HCT116 (cell line): ENCODE data around the gene TBK1. TPM values are rescaled to one million over a fixed set of nuclear protein-coding genes. Genes with fewer than 3 reads are reported as not detected.

Experiments used
- ATAC-seq: fragments of 200-7000 bp; cut with Tn5 transposase; 2 replicates; pipeline ENCODE4 v1.9.1; 2020; ENCODE audit warnings: mild to moderate bottlenecking, moderate library complexity
- BruUV-seq: library from RNA; stranded (reverse); fragments of 400-500 nt; replicated peaks from 2 replicates; lab custom pipeline; 2021; lab: Mats Ljungman, UMichigan
- CTCF ChIA-PET: fragments of 300-600 bp; sonication (Branson Sonifier 250); formaldehyde crosslinking; loops from one replicate; lab custom pipeline; 2021; ENCODE audit warnings: antibody characterized with exemption; lab: Charles Lee
- POLR2A ChIA-PET: fragments of 300-600, 350-600 bp; sonication (Branson Sonifier 250); formaldehyde crosslinking; loops from one replicate; lab custom pipeline; 2021; ENCODE audit warnings: antibody characterized with exemption; lab: Charles Lee
- RAD21 ChIA-PET, 2 experiments: fragments of 300-600 bp; sonication (Branson Sonifier 250); formaldehyde crosslinking; loops; one replicate each; lab custom pipeline; 2023; ENCODE audit warnings: low total read pairs in 2 of 2; ENCODE audit not compliant: uncharacterized antibody in 2 of 2, unreplicated experiment in 2 of 2, low non-redundant PET in 1 of 2; lab: Charles Lee
- DNase-seq: peaks from one replicate; pipeline ENCODE4 v3.0.0-alpha.2; 2010; ENCODE audit warnings: low read depth, low spot score
- H2AFZ ChIP-seq: fragments of 200-600 bp; shearing (Covaris generic), sonication (generic); 2 replicates; pipeline ENCODE4 v1.6.1; 2017; ENCODE audit warnings: low read depth, mixed run types, mixed read lengths, antibody characterized with exemption, low read length; ENCODE audit not compliant: poor library complexity, severe bottlenecking
- H3K27ac ChIP-seq: 2 replicates; pipeline ENCODE4 v1.5.1; 2012; ENCODE audit warnings: low read depth, low read length
- H3K27me3 ChIP-seq: fragments of 200-600 bp; sonication (generic); 2 replicates; pipeline ENCODE4 v1.6.1; 2016; ENCODE audit warnings: mixed run types, low read length, mixed read lengths; ENCODE audit not compliant: insufficient read depth
- H3K36me3 ChIP-seq, 2 experiments: fragments of 200-500 bp in 1 of 2; fragments of 200-600 bp in 1 of 2; sonication (Bioruptor generic) in 1 of 2; sonication (generic) in 1 of 2; 2 replicates each; pipeline versions ENCODE4 v1.5.1 to v1.6.1; 2014 to 2016; ENCODE audit warnings: low read length in 2 of 2, inconsistent platforms in 1 of 2, mixed read lengths in 1 of 2, mixed run types in 1 of 2; ENCODE audit not compliant: insufficient read depth in 2 of 2, control insufficient read depth in 1 of 2
- H3K4me1 ChIP-seq, 2 experiments: fragments of 200-600 bp in 1 of 2; sonication (generic) in 1 of 2; 2 replicates each; pipeline versions ENCODE4 v1.5.1 to v1.6.1; 2012 to 2017; ENCODE audit warnings: low read length in 2 of 2, inconsistent platforms in 1 of 2, mild to moderate bottlenecking in 1 of 2, mixed read lengths in 1 of 2, mixed run types in 1 of 2, moderate library complexity in 1 of 2; ENCODE audit not compliant: insufficient read depth in 2 of 2, control insufficient read depth in 1 of 2
- H3K4me2 ChIP-seq: fragments of 200-600 bp; sonication (generic); 2 replicates; pipeline ENCODE4 v1.6.1; 2017; ENCODE audit warnings: mixed run types, low read length, mixed read lengths
- H3K4me3 ChIP-seq, 2 experiments: fragments of 200-600 bp in 1 of 2; sonication (generic) in 1 of 2; replicated peaks in 1 of 2; 2 replicates each; pipeline ENCODE4 v1.5.1; 2011 to 2016; ENCODE audit warnings: low read length in 2 of 2, control low read depth in 1 of 2, low read depth in 1 of 2, mild to moderate bottlenecking in 1 of 2, mixed read lengths in 1 of 2, mixed run types in 1 of 2
- H3K79me2 ChIP-seq: fragments of 200-600 bp; sonication (generic); 2 replicates; pipeline ENCODE4 v1.6.1; 2017; ENCODE audit warnings: mild to moderate bottlenecking, mixed run types, low read length, moderate library complexity, mixed read lengths; ENCODE audit not compliant: insufficient read depth
- H3K9ac ChIP-seq: fragments of 200-600 bp; sonication (generic); 2 replicates; pipeline ENCODE4 v1.6.1; 2016; ENCODE audit warnings: low read length, mixed read lengths
- H3K9me2 ChIP-seq: fragments of 200-600 bp; sonication (generic), shearing (Covaris generic); 2 replicates; pipeline ENCODE4 v1.6.1; 2017; ENCODE audit warnings: mixed run types, mild to moderate bottlenecking, moderate library complexity; ENCODE audit not compliant: insufficient read depth
- H3K9me3 ChIP-seq, 2 experiments: fragments of 200-500 bp in 1 of 2; fragments of 200-600 bp in 1 of 2; sonication (Bioruptor generic) in 1 of 2; sonication (generic) in 1 of 2; 2 replicates each; pipeline ENCODE4 v1.6.1; 2014 to 2017; ENCODE audit warnings: low read length in 2 of 2, mixed read lengths in 2 of 2, inconsistent platforms in 1 of 2, low read depth in 1 of 2, mild to moderate bottlenecking in 1 of 2, mixed run types in 1 of 2, moderate library complexity in 1 of 2; ENCODE audit not compliant: control insufficient read depth in 1 of 2, insufficient read depth in 1 of 2
- H4K20me1 ChIP-seq: fragments of 200-600 bp; sonication (generic), shearing (Covaris generic); 2 replicates; pipeline ENCODE4 v1.6.1; 2017; ENCODE audit warnings: mixed run types, mild to moderate bottlenecking, moderate library complexity; ENCODE audit not compliant: insufficient read depth
- CBX3 ChIP-seq: IDR thresholded peaks from 2 replicates; pipeline ENCODE4 v1.6.1; 2012; ENCODE audit warnings: low read depth
- CEBPB ChIP-seq: IDR thresholded peaks from 2 replicates; pipeline ENCODE4 v1.6.1; 2012; ENCODE audit warnings: low read depth
- ELF1 ChIP-seq: IDR thresholded peaks from 2 replicates; pipeline ENCODE4 v1.6.1; 2012; ENCODE audit warnings: low read depth, borderline replicate concordance
- EZH2 ChIP-seq: fragments of 200-600 bp; sonication (generic); IDR thresholded peaks from 2 replicates; pipeline ENCODE4 v1.6.1; 2017; ENCODE audit warnings: antibody characterized with exemption, mixed run types
- EZH2phosphoT487 ChIP-seq: fragments of 200-600 bp; IDR thresholded peaks from 2 replicates; pipeline ENCODE4 v1.6.1; 2018; ENCODE audit warnings: antibody characterized with exemption, borderline replicate concordance
- FOSL1 ChIP-seq: IDR thresholded peaks from 2 replicates; pipeline ENCODE4 v1.6.1; 2012; ENCODE audit warnings: low read depth
- JUND ChIP-seq: IDR thresholded peaks from 2 replicates; pipeline ENCODE4 v1.6.1; 2012
- POLR2A ChIP-seq: IDR thresholded peaks from 2 replicates; pipeline ENCODE4 v1.7.0; 2011; ENCODE audit warnings: borderline replicate concordance; ENCODE audit not compliant: insufficient read depth, insufficient read length; ENCODE audit errors: extremely low read depth
- POLR2AphosphoS5 ChIP-seq: IDR thresholded peaks from 2 replicates; pipeline ENCODE4 v1.6.1; 2011; ENCODE audit warnings: mild to moderate bottlenecking, low read depth, low read length, moderate library complexity
- RAD21 ChIP-seq: IDR thresholded peaks from 2 replicates; pipeline ENCODE4 v1.6.1; 2012; ENCODE audit warnings: low read depth, mild to moderate bottlenecking
- SIN3A ChIP-seq: IDR thresholded peaks from 2 replicates; pipeline ENCODE4 v1.6.1; 2012; ENCODE audit warnings: low read depth
- SP1 ChIP-seq: IDR thresholded peaks from 2 replicates; pipeline ENCODE4 v1.6.1; 2012; ENCODE audit warnings: low read depth
- SRF ChIP-seq: IDR thresholded peaks from 2 replicates; pipeline ENCODE4 v1.6.1; 2012; ENCODE audit warnings: low read depth
- YY1 ChIP-seq: IDR thresholded peaks from 2 replicates; pipeline ENCODE4 v1.6.1; 2011; ENCODE audit warnings: low read length, low read depth, moderate library complexity, mild to moderate bottlenecking; ENCODE audit not compliant: insufficient replicate concordance; ENCODE audit errors: extremely low read depth
- ZFX ChIP-seq: fragments of 450-650 bp; IDR thresholded peaks from 2 replicates; pipeline ENCODE4 v1.6.1; 2017
- ZNF274 ChIP-seq: fragments of 200-500 bp; sonication (Bioruptor generic); IDR thresholded peaks from 2 replicates; pipeline ENCODE4 v1.6.1; 2014; ENCODE audit warnings: mild to moderate bottlenecking, low read depth, low read length, inconsistent platforms
- intact Hi-C: fragments of 100-400 bp; cut with micrococcal nuclease; formaldehyde crosslinking; loops from 2 replicates; pipeline ENCODE4 v1.10.0; 2022
- total RNA-seq: library from RNA; stranded (reverse); gene quantifications from one replicate; pipeline ENCODE4 v1.2.1, GENCODE V29; 2021; ENCODE audit not compliant: unreplicated experiment
- TF ChIP-seq, protein P1 (sequence below), 3 experiments: fragments of 200-600 bp in 1 of 3; sonication (generic) in 1 of 3; IDR thresholded peaks in 2 of 3; conservative IDR thresholded peaks in 1 of 3; 2 replicates each; pipeline ENCODE4 v1.5.1; 2012 to 2017; ENCODE audit warnings: low read depth in 2 of 3, low read length in 2 of 3, antibody characterized with exemption in 1 of 3, borderline replicate concordance in 1 of 3, control low read depth in 1 of 3, mild to moderate bottlenecking in 1 of 3, mixed read lengths in 1 of 3, mixed run types in 1 of 3, moderate library complexity in 1 of 3; ENCODE audit not compliant: insufficient read depth in 1 of 3
- TF ChIP-seq, protein P2 (sequence below): IDR thresholded peaks from 2 replicates; pipeline ENCODE4 v1.6.1; 2012

The TBK1 gene
- total RNA-seq, 1 experiment from 2014 or later = 27.0 TPM

DNA sequence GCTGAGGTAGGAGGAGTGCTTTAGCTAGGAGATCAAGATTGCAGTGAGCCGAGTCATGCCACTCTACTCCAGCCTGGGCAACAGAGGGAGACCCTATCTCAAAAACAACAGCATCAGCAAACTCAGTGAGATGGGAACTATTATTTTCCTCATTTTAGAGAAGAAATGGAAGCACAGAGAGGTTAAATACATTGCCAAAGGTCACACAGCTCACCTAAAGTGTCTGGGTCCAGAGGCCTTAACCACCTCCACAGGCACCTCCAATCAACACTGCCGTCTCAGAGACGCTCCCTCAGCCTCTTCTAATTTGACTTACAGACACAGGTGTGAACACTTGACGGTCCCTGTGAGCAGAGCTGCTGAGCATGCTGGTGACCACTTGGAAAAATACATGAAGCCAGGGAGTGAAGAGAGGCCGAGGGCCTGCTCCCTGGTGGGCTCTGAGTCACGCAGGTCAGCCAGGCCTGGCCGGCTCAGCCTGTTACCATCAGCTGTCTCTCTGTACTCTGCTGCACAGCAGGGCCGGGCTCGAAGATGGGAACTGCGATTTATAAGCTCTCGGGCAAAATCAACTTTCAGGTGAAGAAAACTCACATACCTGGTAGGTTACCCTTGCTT lies 80.9 kb downstream of the TBK1 start:
- intact Hi-C loops = no loop called here
- no peaks in the 10 kb centered on the region for H4K20me1 ChIP-seq
- no peak overlapping the region for H2AFZ ChIP-seq
- no peak overlapping the region for H3K4me2 ChIP-seq
- ChIA-PET RAD21 (no interaction called here), CTCF (no interaction called here), POLR2A (no interaction called here)
- no peaks in the 10 kb centered on the region for H3K9me3 ChIP-seq
- H3K36me3 ChIP-seq = no peaks in the 10 kb centered on the region
- no peak overlapping the region for H3K4me3 ChIP-seq
- no peaks in the 10 kb centered on the region for H3K27me3 ChIP-seq
- no peak overlapping the region for H3K27ac ChIP-seq
- no peak for DNase-seq
- H3K9ac ChIP-seq = no peak overlapping the region
- H3K9me2 ChIP-seq = no peaks in the 10 kb centered on the region
- ATAC-seq = no peak
- H3K4me1 ChIP-seq = no peaks in the 10 kb centered on the region
- TF ChIP-seq ZFX (no peak), SP1 (no peak), RAD21 (no peak), YY1 (no peak), ZNF274 (no peak), ELF1 (no peak), CBX3 (no peak), SRF (no peak), CEBPB (no peak), FOSL1 (no peak), SIN3A (no peak), EZH2phosphoT487 (no peak), POLR2AphosphoS5 (no peak), EZH2 (no peak), POLR2A (no peak), JUND (no peak)
- TF ChIP-seq, protein P1, sequence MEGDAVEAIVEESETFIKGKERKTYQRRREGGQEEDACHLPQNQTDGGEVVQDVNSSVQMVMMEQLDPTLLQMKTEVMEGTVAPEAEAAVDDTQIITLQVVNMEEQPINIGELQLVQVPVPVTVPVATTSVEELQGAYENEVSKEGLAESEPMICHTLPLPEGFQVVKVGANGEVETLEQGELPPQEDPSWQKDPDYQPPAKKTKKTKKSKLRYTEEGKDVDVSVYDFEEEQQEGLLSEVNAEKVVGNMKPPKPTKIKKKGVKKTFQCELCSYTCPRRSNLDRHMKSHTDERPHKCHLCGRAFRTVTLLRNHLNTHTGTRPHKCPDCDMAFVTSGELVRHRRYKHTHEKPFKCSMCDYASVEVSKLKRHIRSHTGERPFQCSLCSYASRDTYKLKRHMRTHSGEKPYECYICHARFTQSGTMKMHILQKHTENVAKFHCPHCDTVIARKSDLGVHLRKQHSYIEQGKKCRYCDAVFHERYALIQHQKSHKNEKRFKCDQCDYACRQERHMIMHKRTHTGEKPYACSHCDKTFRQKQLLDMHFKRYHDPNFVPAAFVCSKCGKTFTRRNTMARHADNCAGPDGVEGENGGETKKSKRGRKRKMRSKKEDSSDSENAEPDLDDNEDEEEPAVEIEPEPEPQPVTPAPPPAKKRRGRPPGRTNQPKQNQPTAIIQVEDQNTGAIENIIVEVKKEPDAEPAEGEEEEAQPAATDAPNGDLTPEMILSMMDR (IDR thresholded peaks at IDR 0.05 in 2 of 3, conservative IDR thresholded peaks at IDR 0.05 in 1 of 3; ENCODE audit: borderline replicate concordance in 1 of 3, insufficient read depth in 1 of 3, low read depth in 2 of 3, low read length in 2 of 3) = no peak
- TF ChIP-seq, protein P2, sequence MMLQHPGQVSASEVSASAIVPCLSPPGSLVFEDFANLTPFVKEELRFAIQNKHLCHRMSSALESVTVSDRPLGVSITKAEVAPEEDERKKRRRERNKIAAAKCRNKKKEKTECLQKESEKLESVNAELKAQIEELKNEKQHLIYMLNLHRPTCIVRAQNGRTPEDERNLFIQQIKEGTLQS = no peak
- H3K79me2 ChIP-seq = no peaks in the 10 kb centered on the region
- BruUV-seq = no TSS peak
